ENCODE data around the gene SLC44A1. TPM values are rescaled to one million over a fixed set of nuclear protein-coding genes. Genes with fewer than 3 reads are reported as not detected.
"Not testable (repeated sequence)": the region's sequence is repeated elsewhere in the genome, so short reads cannot be mapped to it uniquely, and the experiment has no call there.

SLC44A1 gene
- total and polyA plus RNA-seq, 5 donors from 2014 or later, result 5.8 to 19.8 (median 13.4) TPM

GRCh38 chr9:105251733-105252404, 7.4 kb downstream of the SLC44A1 start:
- no peak for DNase-seq

GRCh38 chr9:105252405-105252756, 7.9 kb downstream of the SLC44A1 start:
- Mint-ChIP-seq H3K9me3 (peaks cover 0 to 1% (median 0%) of the 10 kb centered on the region in 7 donors), H3K4me3 (no peak overlapping the region), H3K27me3 (no peaks in the 10 kb centered on the region), H3K4me1 (peaks cover 4 to 6% (median 5%) of the 10 kb centered on the region in 4 donors), H3K36me3 (no peaks in the 10 kb centered on the region), H3K27ac (no peak overlapping the region)
- ATAC-seq (ENCODE audit: low read depth in 2 of 2), result no peak
- H3K36me3 ChIP-seq (ENCODE audit: control insufficient read depth, insufficient read depth, low read length), result no peaks in the 10 kb centered on the region
- H3K4me1 ChIP-seq (ENCODE audit: control insufficient read depth, insufficient read depth, low read length, poor library complexity, severe bottlenecking), result no peaks in the 10 kb centered on the region
- no peak overlapping the region for H3K27ac ChIP-seq (ENCODE audit: insufficient read depth, low read length, poor library complexity, severe bottlenecking)
- H3K27me3 ChIP-seq (ENCODE audit: control insufficient read depth, insufficient read depth, low read length), result no peaks in the 10 kb centered on the region
- H3K4me3 ChIP-seq (ENCODE audit: low read depth, low read length), result no peak overlapping the region
- H3K9me3 ChIP-seq (ENCODE audit: control insufficient read depth in 2 of 2, low read length in 2 of 2), result no peaks in the 10 kb centered on the region
- no peak for DNase-seq

More at GRCh38 chr9:105251733-105252404, 7.4 kb downstream of the SLC44A1 start:
- Mint-ChIP-seq H3K36me3 (no peaks in the 10 kb centered on the region), H3K27ac (no peak overlapping the region), H3K27me3 (peaks cover 2% of the 10 kb centered on the region), H3K4me1 (peaks cover 2 to 6% (median 5%) of the 10 kb centered on the region in 4 donors), H3K9me3 (peaks cover 0 to 1% (median 0%) of the 10 kb centered on the region in 7 donors), H3K4me3 (no peak overlapping the region)
- no peak for ATAC-seq (ENCODE audit: low read depth in 2 of 2)
- Histone ChIP-seq H3K36me3 (ENCODE audit: control insufficient read depth, insufficient read depth, low read length) (no peaks in the 10 kb centered on the region), H3K4me1 (ENCODE audit: control insufficient read depth, insufficient read depth, low read length, poor library complexity, severe bottlenecking) (no peaks in the 10 kb centered on the region), H3K27me3 (ENCODE audit: control insufficient read depth, insufficient read depth, low read length) (no peaks in the 10 kb centered on the region), H3K4me3 (ENCODE audit: low read depth, low read length) (no peak overlapping the region), H3K9me3 (ENCODE audit: control insufficient read depth in 2 of 2, low read length in 2 of 2) (no peaks in the 10 kb centered on the region), H3K27ac (ENCODE audit: insufficient read depth, low read length, poor library complexity, severe bottlenecking) (no peak overlapping the region)

GRCh38 chr9:105254226-105254625, 9.8 kb downstream of the SLC44A1 start:
- Mint-ChIP-seq H3K36me3 (no peaks in the 10 kb centered on the region), H3K9me3 (peaks cover 0 to 1% (median 0%) of the 10 kb centered on the region in 7 donors), H3K4me3 (no peak overlapping the region), H3K27me3 (no peaks in the 10 kb centered on the region), H3K4me1 (peaks cover 0 to 11% (median 9%) of the 10 kb centered on the region in 4 donors), H3K27ac (no peak overlapping the region)
- Histone ChIP-seq H3K4me1 (ENCODE audit: control insufficient read depth, insufficient read depth, low read length, poor library complexity, severe bottlenecking) (no peaks in the 10 kb centered on the region), H3K9me3 (ENCODE audit: control insufficient read depth in 2 of 2, low read length in 2 of 2) (no peaks in the 10 kb centered on the region), H3K36me3 (ENCODE audit: control insufficient read depth, insufficient read depth, low read length) (no peaks in the 10 kb centered on the region), H3K27me3 (ENCODE audit: control insufficient read depth, insufficient read depth, low read length) (no peaks in the 10 kb centered on the region), H3K27ac (ENCODE audit: insufficient read depth, low read length, poor library complexity, severe bottlenecking) (no peak overlapping the region), H3K4me3 (ENCODE audit: low read depth, low read length) (no peak overlapping the region)
- ATAC-seq (ENCODE audit: low read depth in 2 of 2) (no peak), DNase-seq (no peak)

GRCh38 chr9:105255421-105255820, 11.0 kb downstream of the SLC44A1 start:
- Histone ChIP-seq H3K4me1 (ENCODE audit: control insufficient read depth, insufficient read depth, low read length, poor library complexity, severe bottlenecking) (no peaks in the 10 kb centered on the region), H3K9me3 (ENCODE audit: control insufficient read depth in 2 of 2, low read length in 2 of 2) (no peaks in the 10 kb centered on the region), H3K4me3 (ENCODE audit: low read depth, low read length) (no peak overlapping the region), H3K27ac (ENCODE audit: insufficient read depth, low read length, poor library complexity, severe bottlenecking) (no peak overlapping the region), H3K36me3 (ENCODE audit: control insufficient read depth, insufficient read depth, low read length) (no peaks in the 10 kb centered on the region), H3K27me3 (ENCODE audit: control insufficient read depth, insufficient read depth, low read length) (no peaks in the 10 kb centered on the region)
- no peaks in the 10 kb centered on the region for H3K36me3 Mint-ChIP-seq
- no peak for DNase-seq
- no peaks in the 10 kb centered on the region for H3K27me3 Mint-ChIP-seq
- H3K4me1 Mint-ChIP-seq, result peaks cover 0 to 18% (median 11%) of the 10 kb centered on the region in 4 donors
- no peak for ATAC-seq (ENCODE audit: low read depth in 2 of 2)
- H3K4me3 Mint-ChIP-seq, result no peak overlapping the region
- peaks cover 0 to 1% (median 0%) of the 10 kb centered on the region in 7 donors for H3K9me3 Mint-ChIP-seq
- H3K27ac Mint-ChIP-seq, result no peak overlapping the region

- not testable (repeated sequence) for H3K27me3 ChIP-seq (ENCODE audit: control insufficient read depth, insufficient read depth, low read length); H3K9me3 ChIP-seq (ENCODE audit: control insufficient read depth in 2 of 2, low read length in 2 of 2); H3K9me3 Mint-ChIP-seq; H3K36me3 Mint-ChIP-seq; H3K27ac Mint-ChIP-seq; H3K27ac ChIP-seq (ENCODE audit: insufficient read depth, low read length, poor library complexity, severe bottlenecking); H3K4me3 Mint-ChIP-seq; H3K4me3 ChIP-seq (ENCODE audit: low read depth, low read length); ATAC-seq (ENCODE audit: low read depth in 2 of 2); H3K36me3 ChIP-seq (ENCODE audit: control insufficient read depth, insufficient read depth, low read length); H3K4me1 ChIP-seq (ENCODE audit: control insufficient read depth, insufficient read depth, low read length, poor library complexity, severe bottlenecking); H3K27me3 Mint-ChIP-seq; DNase-seq
- peaks cover 0 to 13% (median 11%) of the 10 kb centered on the region in 4 donors for H3K4me1 Mint-ChIP-seq
Observed at GRCh38 chr9:105256569-105256968, 12.1 kb downstream of the SLC44A1 start.

- Mint-ChIP-seq H3K4me1 (peaks cover 0 to 13% (median 11%) of the 10 kb centered on the region in 4 donors), H3K9me3 (no peaks in the 10 kb centered on the region), H3K27ac (peak overlapping the region in 1 of 3 donors; percentile 8), H3K4me3 (no peak overlapping the region), H3K36me3 (no peaks in the 10 kb centered on the region), H3K27me3 (no peaks in the 10 kb centered on the region)
- no peak overlapping the region for H3K4me3 ChIP-seq (ENCODE audit: low read depth, low read length)
- no peak overlapping the region for H3K27ac ChIP-seq (ENCODE audit: insufficient read depth, low read length, poor library complexity, severe bottlenecking)
- DNase-seq, result no peak
- no peaks in the 10 kb centered on the region for H3K36me3 ChIP-seq (ENCODE audit: control insufficient read depth, insufficient read depth, low read length)
- H3K4me1 ChIP-seq (ENCODE audit: control insufficient read depth, insufficient read depth, low read length, poor library complexity, severe bottlenecking), result no peaks in the 10 kb centered on the region
- no peak for ATAC-seq (ENCODE audit: low read depth in 2 of 2)
- H3K9me3 ChIP-seq (ENCODE audit: control insufficient read depth in 2 of 2, low read length in 2 of 2), result no peaks in the 10 kb centered on the region
- no peaks in the 10 kb centered on the region for H3K27me3 ChIP-seq (ENCODE audit: control insufficient read depth, insufficient read depth, low read length)
Observed at GRCh38 chr9:105257809-105258208, 13.4 kb downstream of the SLC44A1 start.

- ATAC-seq (ENCODE audit: low read depth in 2 of 2), result no peak
- no peak for DNase-seq
- Mint-ChIP-seq H3K36me3 (no peaks in the 10 kb centered on the region), H3K27ac (no peak overlapping the region), H3K4me3 (no peak overlapping the region), H3K9me3 (no peaks in the 10 kb centered on the region), H3K27me3 (no peaks in the 10 kb centered on the region), H3K4me1 (peaks cover 0 to 13% (median 11%) of the 10 kb centered on the region in 4 donors)
- H3K27me3 ChIP-seq (ENCODE audit: control insufficient read depth, insufficient read depth, low read length), result no peaks in the 10 kb centered on the region
- no peak overlapping the region for H3K27ac ChIP-seq (ENCODE audit: insufficient read depth, low read length, poor library complexity, severe bottlenecking)
- no peak overlapping the region for H3K4me3 ChIP-seq (ENCODE audit: low read depth, low read length)
- no peaks in the 10 kb centered on the region for H3K9me3 ChIP-seq (ENCODE audit: control insufficient read depth in 2 of 2, low read length in 2 of 2)
- no peaks in the 10 kb centered on the region for H3K4me1 ChIP-seq (ENCODE audit: control insufficient read depth, insufficient read depth, low read length, poor library complexity, severe bottlenecking)
- H3K36me3 ChIP-seq (ENCODE audit: control insufficient read depth, insufficient read depth, low read length), result no peaks in the 10 kb centered on the region
Observed at GRCh38 chr9:105258225-105258737, 13.8 kb downstream of the SLC44A1 start.

- H3K4me3 ChIP-seq (ENCODE audit: low read depth, low read length), result no peak overlapping the region
- no peak for ATAC-seq (ENCODE audit: low read depth in 2 of 2)
- Mint-ChIP-seq H3K9me3 (no peaks in the 10 kb centered on the region), H3K4me1 (peaks cover 2 to 15% (median 14%) of the 10 kb centered on the region in 4 donors), H3K4me3 (no peak overlapping the region), H3K27ac (no peak overlapping the region), H3K27me3 (no peaks in the 10 kb centered on the region), H3K36me3 (no peaks in the 10 kb centered on the region)
- no peaks in the 10 kb centered on the region for H3K9me3 ChIP-seq (ENCODE audit: control insufficient read depth in 2 of 2, low read length in 2 of 2)
- DNase-seq, result no peak
- H3K36me3 ChIP-seq (ENCODE audit: control insufficient read depth, insufficient read depth, low read length), result no peaks in the 10 kb centered on the region
- no peaks in the 10 kb centered on the region for H3K27me3 ChIP-seq (ENCODE audit: control insufficient read depth, insufficient read depth, low read length)
- no peak overlapping the region for H3K27ac ChIP-seq (ENCODE audit: insufficient read depth, low read length, poor library complexity, severe bottlenecking)
- H3K4me1 ChIP-seq (ENCODE audit: control insufficient read depth, insufficient read depth, low read length, poor library complexity, severe bottlenecking), result no peaks in the 10 kb centered on the region
Observed at GRCh38 chr9:105259274-105259673, 14.8 kb downstream of the SLC44A1 start.

Measured in CD4-positive, CD25-positive, alpha-beta regulatory T cell (primary cell).